ENCODE results near the gene CEBPG.

Gene CEBPG

GRCh38 chr19:33422369-33423180 is 49.1 kb downstream of the CEBPG start:
- no peak for DNase-seq

GRCh38 chr19:33424181-33424580 is 50.7 kb downstream of the CEBPG start:
- DNase-seq = no peak

- DNase-seq = no peak
Measured at GRCh38 chr19:33426621-33427361, 53.3 kb downstream of the CEBPG start.

- DNase-seq = no peak
Measured at GRCh38 chr19:33427801-33428626, 54.5 kb downstream of the CEBPG start.

GRCh38 chr19:33428627-33429125 is 55.2 kb downstream of the CEBPG start:
- DNase-seq = no peak

GRCh38 chr19:33429891-33430673 is 56.6 kb downstream of the CEBPG start:
- DNase-seq = no peak

- peak; percentile 60 for DNase-seq
Measured at GRCh38 chr19:33430674-33431277, 57.3 kb downstream of the CEBPG start.

GRCh38 chr19:33432015-33432414 is 58.5 kb downstream of the CEBPG start:
- DNase-seq = no peak

All from fibroblast of upper back skin (primary cell).